IPS-15b (cell line): ENCODE measurements around the gene RPL28.
"Not testable (repeated sequence)": the region's sequence is repeated elsewhere in the genome, so short reads cannot be mapped to it uniquely, and the experiment has no call there.

Experiments used
- H3K27me3 ChIP-seq: one replicate; pipeline ENCODE4 v1.6.1; 2013; ENCODE audit warnings: low read length; ENCODE audit not compliant: control insufficient read depth, insufficient read depth
- H3K36me3 ChIP-seq: one replicate; pipeline ENCODE4 v1.6.1; 2013; ENCODE audit warnings: low read length; ENCODE audit not compliant: control insufficient read depth, insufficient read depth
- H3K4me1 ChIP-seq: one replicate; pipeline ENCODE4 v1.6.1; 2013; ENCODE audit warnings: mild to moderate bottlenecking, low read length; ENCODE audit not compliant: control insufficient read depth, insufficient read depth
- H3K4me3 ChIP-seq: one replicate; pipeline ENCODE4 v1.5.1; 2013; ENCODE audit warnings: low read depth, low read length
- H3K9ac ChIP-seq: one replicate; pipeline ENCODE4 v1.6.1; 2013; ENCODE audit warnings: low read depth, mild to moderate bottlenecking, low read length
- H3K9me3 ChIP-seq: one replicate; pipeline ENCODE4 v1.6.1; 2013; ENCODE audit warnings: mild to moderate bottlenecking, low read length; ENCODE audit not compliant: control insufficient read depth, insufficient read depth

Gene RPL28

DNA sequence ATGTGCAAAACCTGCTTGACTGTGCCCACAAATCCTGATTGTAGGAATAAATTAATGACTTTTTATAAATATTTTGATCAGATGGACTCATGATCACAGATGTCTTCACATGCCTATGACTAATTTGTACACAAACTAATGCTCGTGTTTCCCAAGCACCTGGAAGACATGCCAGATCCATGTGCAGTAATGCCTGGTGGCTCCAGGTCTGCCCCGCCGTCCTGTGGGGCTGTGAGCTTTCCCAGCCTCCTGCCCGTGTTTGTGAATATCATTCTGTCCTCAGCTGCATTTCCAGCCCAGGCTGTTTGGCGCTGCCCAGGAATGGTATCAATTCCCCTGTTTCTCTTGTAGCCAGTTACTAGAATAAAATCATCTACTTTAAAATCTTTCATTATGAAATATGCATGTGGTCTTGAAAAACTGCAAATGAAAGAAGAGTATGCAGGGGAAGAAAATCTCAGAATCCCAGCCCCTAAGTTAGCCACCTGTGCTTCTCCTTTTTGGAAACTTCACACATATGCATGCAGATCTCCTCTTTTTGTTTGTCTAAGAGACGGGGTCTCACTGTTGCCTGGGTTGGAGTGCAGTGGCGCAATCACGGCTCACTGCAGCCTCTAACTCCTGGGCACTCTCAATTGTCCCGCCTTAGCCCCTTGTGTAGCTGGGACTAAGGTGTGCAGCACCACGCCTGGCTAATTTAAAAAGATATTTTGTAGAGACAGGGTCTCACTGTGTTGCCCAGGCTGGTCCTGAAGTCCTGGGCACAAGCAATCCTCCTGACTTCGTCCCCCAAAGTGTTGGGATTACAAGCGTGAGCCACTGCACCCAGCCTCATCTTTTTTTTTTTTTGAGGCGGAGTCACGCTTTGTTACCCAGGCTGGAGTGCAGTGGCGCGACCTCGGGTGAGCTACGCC lies 6.2 kb downstream of the RPL28 start:
- peaks cover 28% of the 10 kb centered on the region for H3K36me3 ChIP-seq
- H3K27me3 ChIP-seq: no peaks in the 10 kb centered on the region
- H3K4me3 ChIP-seq: peak overlapping the region; percentile 13
- no peaks in the 10 kb centered on the region for H3K9me3 ChIP-seq
- H3K4me1 ChIP-seq: peaks cover 15% of the 10 kb centered on the region
- H3K9ac ChIP-seq: no peak overlapping the region

DNA sequence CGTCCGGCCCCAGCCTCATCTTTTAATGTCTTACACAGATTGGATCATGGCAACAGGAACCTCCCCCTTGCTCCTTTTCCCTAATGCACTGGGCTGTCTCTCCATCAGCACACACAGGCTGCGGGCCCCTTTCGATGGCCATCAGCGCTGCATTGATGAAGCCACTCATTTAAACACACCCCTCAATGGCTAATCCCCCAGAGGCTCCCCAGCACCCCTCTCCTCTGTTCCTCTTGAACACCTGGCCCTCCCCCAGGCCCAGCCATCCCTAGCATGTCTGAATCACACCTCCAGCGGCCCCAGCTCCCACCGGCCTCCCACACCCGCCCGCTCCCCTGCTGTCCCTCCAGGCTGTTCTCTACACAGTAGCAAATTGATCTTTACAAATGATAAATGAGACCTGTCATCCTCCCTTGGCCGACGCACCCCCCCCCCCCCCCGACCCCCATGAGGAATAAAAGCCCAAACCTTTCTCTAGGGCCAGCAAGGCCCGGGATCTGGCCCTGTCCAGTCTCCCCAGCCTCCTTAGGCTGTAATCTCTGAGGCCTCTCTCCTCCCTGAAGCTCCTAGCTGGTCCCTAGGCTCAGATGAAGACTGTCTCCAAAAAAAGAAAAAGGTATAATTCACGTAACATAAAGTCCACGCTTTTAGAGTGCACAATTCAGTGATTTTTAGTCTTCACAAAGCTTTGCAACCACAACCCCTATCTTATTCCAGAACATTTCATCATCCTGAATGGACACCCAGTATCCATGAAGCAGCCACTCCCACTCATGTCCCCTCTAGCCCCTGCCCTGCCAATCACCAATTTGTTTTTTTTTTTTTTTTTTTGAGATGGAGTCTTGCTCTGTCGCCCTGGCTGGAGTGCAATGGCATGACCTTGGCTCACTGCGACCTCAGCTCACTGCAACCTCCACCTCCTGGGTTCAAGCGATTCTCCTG lies 7.4 kb downstream of the RPL28 start:
- Histone ChIP-seq H3K4me1 (peaks cover 8% of the 10 kb centered on the region), H3K27me3 (no peaks in the 10 kb centered on the region), H3K4me3 (peak overlapping the region; percentile 13), H3K9ac (no peak overlapping the region), H3K36me3 (peaks cover 17% of the 10 kb centered on the region), H3K9me3 (no peaks in the 10 kb centered on the region)

DNA sequence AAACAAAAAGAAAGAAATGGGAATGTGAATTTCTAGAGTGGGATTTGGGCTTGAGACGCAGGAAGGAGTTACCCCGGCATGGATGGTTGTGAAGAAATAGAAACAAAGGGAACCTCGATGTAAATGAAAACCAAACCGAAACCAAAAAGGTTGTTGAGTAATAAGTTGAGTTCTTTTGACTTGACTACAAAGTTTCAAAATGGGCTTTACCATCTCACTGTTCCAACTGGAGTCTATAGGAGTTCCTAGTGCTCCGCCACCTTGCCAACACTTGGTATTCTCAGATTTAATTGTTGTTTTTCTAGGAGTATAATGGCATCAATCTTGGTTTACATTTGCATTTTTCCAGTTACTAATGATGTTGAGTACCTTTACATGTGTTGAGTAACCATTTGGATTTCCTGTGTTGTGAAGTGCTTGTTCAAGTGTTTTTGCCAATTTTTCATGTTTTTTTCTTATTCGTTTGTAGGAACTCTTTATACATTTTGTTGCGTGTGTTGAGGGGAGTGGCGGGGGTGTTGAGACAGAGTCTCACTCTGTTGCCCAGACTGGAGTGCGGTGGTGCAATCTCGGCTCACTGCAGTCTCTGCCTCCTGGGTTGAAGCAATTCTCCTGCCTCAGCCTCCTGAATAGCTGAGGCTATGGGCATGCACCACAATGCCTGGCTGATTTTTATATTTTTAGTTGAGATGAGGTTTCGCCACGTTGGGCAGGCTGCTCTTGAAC lies 12.6 kb downstream of the RPL28 start:
- Histone ChIP-seq H3K36me3 (peaks cover 26% of the 10 kb centered on the region), H3K9ac (no peak overlapping the region), H3K27me3 (no peaks in the 10 kb centered on the region), H3K4me1 (no peaks in the 10 kb centered on the region), H3K9me3 (no peaks in the 10 kb centered on the region), H3K4me3 (no peak overlapping the region)

DNA sequence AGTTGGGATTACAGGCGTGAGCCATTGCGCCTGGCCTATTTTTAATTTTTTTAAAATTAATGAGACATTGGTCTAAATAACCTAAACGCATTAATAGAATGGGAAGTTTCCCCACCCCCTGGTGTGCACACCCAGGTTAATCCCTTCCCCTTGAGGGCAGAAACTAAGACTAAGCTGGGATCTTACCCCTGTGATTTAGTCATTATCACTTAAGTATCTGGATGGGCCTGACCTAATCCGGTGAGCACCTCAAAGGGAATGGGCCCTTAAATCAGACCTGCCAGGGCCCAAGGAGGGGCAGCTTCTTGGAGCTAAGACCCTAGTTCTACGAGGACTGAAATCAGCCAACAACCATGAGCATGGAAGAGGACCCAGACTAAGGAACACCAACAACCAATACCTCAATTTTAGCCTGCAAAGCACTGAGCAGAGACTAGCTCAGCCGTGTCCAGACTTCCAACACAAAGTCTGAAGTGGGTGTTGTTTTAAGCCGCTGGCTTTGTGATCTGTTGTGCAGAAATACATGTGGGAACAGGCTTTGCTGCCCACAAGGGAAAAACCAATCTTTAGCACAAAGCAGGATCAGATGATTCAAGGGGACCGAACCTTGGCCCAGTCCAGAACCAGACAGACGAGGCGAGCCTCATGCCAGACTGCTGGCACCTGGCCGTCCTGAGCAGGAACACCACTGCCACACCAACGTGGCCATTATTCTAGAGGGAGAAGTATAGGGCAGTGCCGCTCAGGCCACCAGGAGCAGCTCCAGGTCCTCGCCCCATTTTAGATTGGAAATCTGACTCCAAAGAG lies 14.8 kb downstream of the RPL28 start:
- Histone ChIP-seq H3K27me3 (no peaks in the 10 kb centered on the region), H3K4me1 (no peaks in the 10 kb centered on the region), H3K9me3 (no peaks in the 10 kb centered on the region), H3K9ac (no peak overlapping the region), H3K36me3 (peaks cover 40% of the 10 kb centered on the region), H3K4me3 (no peak overlapping the region)

DNA sequence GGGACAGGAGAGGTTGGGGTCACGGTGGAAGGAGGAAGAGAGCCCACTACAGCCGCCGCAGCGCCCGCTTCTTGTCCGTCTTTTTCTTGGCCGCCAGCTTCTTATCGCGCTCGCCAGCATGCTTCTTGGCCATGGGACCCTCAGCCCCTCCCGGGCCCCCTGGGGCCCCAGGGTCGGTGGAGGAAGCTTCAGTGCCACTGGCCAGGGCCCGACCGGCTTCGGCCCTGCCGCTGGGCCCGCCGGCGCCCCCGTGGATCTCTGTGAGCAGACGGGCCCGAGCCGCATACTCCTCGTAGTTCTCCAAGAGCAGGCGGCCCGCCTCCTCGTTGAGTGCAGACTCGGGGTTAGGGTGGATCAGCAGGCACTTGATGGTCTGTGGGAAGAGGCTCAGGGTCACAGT lies 15.7 kb downstream of the RPL28 start:
- peaks cover 49% of the 10 kb centered on the region for H3K36me3 ChIP-seq
- H3K4me3 ChIP-seq, H3K9ac ChIP-seq, H3K27me3 ChIP-seq, H3K4me1 ChIP-seq, H3K9me3 ChIP-seq: not testable (repeated sequence)

DNA sequence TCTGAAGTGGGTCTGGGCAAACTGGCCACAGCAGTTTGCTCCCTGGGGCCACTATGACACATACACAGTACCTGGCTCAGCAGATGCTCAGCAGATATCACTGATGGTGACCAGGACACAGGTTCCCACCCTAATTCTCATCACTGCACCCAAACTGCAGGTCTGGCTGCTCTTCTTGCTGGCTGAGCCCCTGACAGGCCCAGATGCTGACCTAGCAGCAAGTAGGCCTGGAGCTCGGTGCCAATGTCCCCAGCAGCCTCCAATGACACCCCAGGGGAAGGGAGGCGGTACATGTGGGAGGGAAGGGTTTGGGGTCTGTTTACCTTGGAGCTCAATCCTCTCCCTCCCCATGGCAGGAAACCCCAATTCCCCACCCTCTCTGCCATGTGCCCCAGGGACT lies 16.8 kb downstream of the RPL28 start:
- Histone ChIP-seq H3K9ac (no peak overlapping the region), H3K36me3 (peaks cover 54% of the 10 kb centered on the region)

GRCh38 chr19:55405638-55406037 lies 19.9 kb downstream of the RPL28 start:
- Histone ChIP-seq H3K9ac (no peak overlapping the region), H3K27me3 (no peaks in the 10 kb centered on the region), H3K4me1 (peaks cover 5% of the 10 kb centered on the region), H3K4me3 (peak overlapping the region; percentile 73), H3K36me3 (peaks cover 49% of the 10 kb centered on the region), H3K9me3 (no peaks in the 10 kb centered on the region)

More for the DNA sequence above, 16.8 kb downstream of the RPL28 start:
- Histone ChIP-seq H3K4me3 (no peak overlapping the region), H3K9me3 (no peaks in the 10 kb centered on the region), H3K27me3 (no peaks in the 10 kb centered on the region), H3K4me1 (peaks cover 5% of the 10 kb centered on the region)

- Histone ChIP-seq H3K9me3 (no peaks in the 10 kb centered on the region), H3K4me3 (peak overlapping the region; percentile 73), H3K36me3 (peaks cover 45% of the 10 kb centered on the region), H3K9ac (peak overlapping the region; percentile 47), H3K27me3 (peaks cover 2% of the 10 kb centered on the region), H3K4me1 (peaks cover 5% of the 10 kb centered on the region)
Measured at GRCh38 chr19:55406091-55406825, 20.5 kb downstream of the RPL28 start.

DNA sequence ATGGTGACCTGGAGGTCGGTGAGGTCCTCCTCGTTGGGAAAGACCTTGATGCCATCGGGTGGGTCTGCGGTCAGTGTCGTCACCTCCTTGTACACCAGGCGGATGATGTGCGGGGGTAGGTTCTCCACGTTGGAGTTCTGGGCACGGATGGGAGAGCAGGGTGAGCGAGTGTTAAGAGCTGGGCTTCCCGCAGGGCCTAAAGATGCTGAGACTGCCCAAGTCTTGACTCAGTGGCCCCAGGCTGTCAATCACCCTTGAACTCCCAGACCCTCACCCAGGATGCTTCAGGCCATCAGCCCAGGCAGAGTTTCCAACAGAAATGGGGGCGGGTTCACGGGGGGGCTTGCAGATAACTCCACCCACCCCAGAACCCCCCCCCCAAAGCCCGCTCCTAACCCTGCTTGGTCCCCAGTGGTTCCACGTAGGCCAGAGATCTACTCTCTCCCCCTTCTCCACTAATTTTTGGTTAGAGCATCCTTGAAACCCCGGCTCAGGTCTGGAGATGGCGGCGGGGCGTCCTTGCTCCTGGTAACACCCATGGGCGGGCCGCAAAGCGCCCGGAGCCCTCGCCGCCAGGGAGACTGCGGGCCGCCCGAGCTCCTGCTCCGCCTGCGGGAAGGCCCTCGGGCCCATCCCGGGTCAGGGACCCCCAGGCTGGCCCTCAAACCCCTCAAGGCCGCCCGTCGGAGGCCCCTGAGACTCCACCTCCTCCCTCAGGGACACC lies 21.3 kb downstream of the RPL28 start:
- Histone ChIP-seq H3K4me3 (peak overlapping the region; percentile 73), H3K9ac (peak overlapping the region; percentile 89), H3K36me3 (peaks cover 41% of the 10 kb centered on the region), H3K9me3 (no peaks in the 10 kb centered on the region), H3K4me1 (peaks cover 5% of the 10 kb centered on the region), H3K27me3 (peaks cover 4% of the 10 kb centered on the region)

DNA sequence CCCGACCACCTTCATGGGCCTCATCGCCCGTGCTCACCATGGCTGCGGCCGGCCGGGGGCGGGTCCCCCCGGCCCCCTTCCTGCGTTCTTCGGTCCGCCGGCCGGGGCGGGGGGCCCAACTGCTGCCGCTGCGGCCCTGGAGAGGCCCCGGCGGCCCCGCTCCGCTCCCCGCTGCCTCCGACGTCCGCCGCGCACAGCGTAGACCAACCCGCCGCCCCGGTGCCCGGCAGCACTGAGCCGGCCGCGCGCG lies 21.7 kb downstream of the RPL28 start, which contains the start of gene UBE2S:
UBE2S (minus strand) TSS at position 239 of the 250 bp plus-strand sequence; CDS start at position 40, 199 bp downstream.
- H3K27me3 ChIP-seq, H3K9me3 ChIP-seq, H3K4me1 ChIP-seq: not testable (repeated sequence)
- Histone ChIP-seq H3K4me3 (peak within 1 kb of the TSS; percentile 73), H3K36me3 (peaks cover 37% of the 10 kb centered on the region), H3K9ac (peak within 1 kb of the TSS; percentile 89)
